IMR-90 (cell line): ENCODE data around the gene RAD51B. TPM values are rescaled to one million over a fixed set of nuclear protein-coding genes. Genes with fewer than 3 reads are reported as not detected.

ENCODE experiments used
- ATAC-seq: fragments of 200-7000 bp; cut with Tn5 transposase; 2 replicates; pipeline ENCODE4 v1.9.1; 2020; ENCODE audit warnings: low read depth, mild to moderate bottlenecking, moderate library complexity
- BruUV-seq: library from RNA; stranded (reverse); fragments of 400-500 nt; replicated peaks from 2 replicates; lab custom pipeline; 2021; lab: Mats Ljungman, UMichigan
- CTCF ChIA-PET: fragments of 300-600 bp; formaldehyde crosslinking; extraction: SDS; loops from one replicate; lab custom pipeline; 2021; ENCODE audit warnings: antibody characterized with exemption; lab: Yijun Ruan, JAX
- POLR2A ChIA-PET: fragments of 300-600 bp; sonication (Branson Sonifier 250); formaldehyde crosslinking; loops from one replicate; lab custom pipeline; 2022; ENCODE audit warnings: antibody characterized with exemption; ENCODE audit not compliant: unreplicated experiment; lab: Charles Lee
- DNase-seq: peaks from one replicate; pipeline ENCODE4 v3.0.0; 2013
- H2AFZ ChIP-seq: replicated peaks from 2 replicates; pipeline ENCODE3; 2013; ENCODE audit warnings: low read length, mild to moderate bottlenecking; ENCODE audit not compliant: poor library complexity
- H2AK5ac ChIP-seq: 2 replicates; pipeline ENCODE4 v1.6.1; 2013; ENCODE audit warnings: low read depth, low read length, inconsistent platforms
- H2AK9ac ChIP-seq: replicated peaks from 2 replicates; pipeline ENCODE3; 2013; ENCODE audit warnings: mild to moderate bottlenecking, low read depth, low read length, moderate library complexity; ENCODE audit not compliant: poor library complexity
- H2BK120ac ChIP-seq: 2 replicates; pipeline ENCODE4 v1.6.1; 2013; ENCODE audit warnings: low read depth, low read length, inconsistent platforms
- H2BK15ac ChIP-seq: 3 replicates; pipeline ENCODE4 v1.6.1; 2013; ENCODE audit warnings: low read depth, low read length, inconsistent platforms
- H2BK20ac ChIP-seq: 2 replicates; pipeline ENCODE4 v1.6.1; 2013; ENCODE audit warnings: low read depth, mild to moderate bottlenecking, inconsistent platforms, low read length, moderate library complexity
- H2BK5ac ChIP-seq: 2 replicates; pipeline ENCODE4 v1.6.1; 2013; ENCODE audit warnings: mild to moderate bottlenecking, low read depth, low read length, inconsistent platforms; ENCODE audit not compliant: poor library complexity, severe bottlenecking
- H3K14ac ChIP-seq: replicated peaks from 2 replicates; pipeline ENCODE4 v1.6.1; 2013; ENCODE audit warnings: low read depth, low read length, inconsistent platforms
- H3K18ac ChIP-seq: 2 replicates; pipeline ENCODE4 v1.6.1; 2013; ENCODE audit warnings: low read depth, low read length, control low read depth
- H3K23ac ChIP-seq: 2 replicates; pipeline ENCODE4 v1.6.1; 2013; ENCODE audit warnings: low read depth, low read length, inconsistent platforms
- H3K27ac ChIP-seq: 2 replicates; pipeline ENCODE4 v1.5.1; 2013; ENCODE audit warnings: mild to moderate bottlenecking, control low read depth, low read length; ENCODE audit not compliant: insufficient read depth
- H3K27me3 ChIP-seq: 2 replicates; pipeline ENCODE4 v1.6.1; 2013; ENCODE audit warnings: low read length; ENCODE audit not compliant: control insufficient read depth, insufficient read depth
- H3K36me3 ChIP-seq: 2 replicates; pipeline ENCODE4 v1.6.1; 2013; ENCODE audit warnings: low read length, mixed read lengths; ENCODE audit not compliant: control insufficient read depth, insufficient read depth
- H3K4ac ChIP-seq: 2 replicates; pipeline ENCODE4 v1.6.1; 2013; ENCODE audit warnings: low read depth, low read length, inconsistent platforms
- H3K4me1 ChIP-seq: 2 replicates; pipeline ENCODE4 v1.6.1; 2013; ENCODE audit warnings: low read length, mixed read lengths; ENCODE audit not compliant: control insufficient read depth, insufficient read depth
- H3K4me2 ChIP-seq: 2 replicates; pipeline ENCODE4 v1.6.1; 2013; ENCODE audit warnings: low read depth, mild to moderate bottlenecking, control low read depth, low read length, moderate library complexity
- H3K4me3 ChIP-seq: 2 replicates; pipeline ENCODE4 v1.5.1; 2013; ENCODE audit warnings: low read depth, mild to moderate bottlenecking, control low read depth, low read length, moderate library complexity; ENCODE audit not compliant: insufficient read depth
- H3K56ac ChIP-seq: 2 replicates; pipeline ENCODE4 v1.6.1; 2013; ENCODE audit warnings: low read length, inconsistent platforms; ENCODE audit not compliant: insufficient read depth; ENCODE audit errors: extremely low read depth
- H3K79me1 ChIP-seq, 2 experiments: 2 replicates each; pipeline ENCODE4 v1.6.1; 2013; ENCODE audit warnings: low read length in 2 of 2, inconsistent platforms in 1 of 2, low read depth in 1 of 2
- H3K9ac ChIP-seq: 2 replicates; pipeline ENCODE4 v1.6.1; 2013; ENCODE audit warnings: low read depth, low read length, control low read depth
- H3K9me1 ChIP-seq: 2 replicates; pipeline ENCODE4 v1.6.1; 2013; ENCODE audit warnings: low read length, inconsistent platforms; ENCODE audit not compliant: insufficient read depth
- H3K9me3 ChIP-seq: 2 replicates; pipeline ENCODE4 v1.6.1; 2013; ENCODE audit warnings: low read length; ENCODE audit not compliant: control insufficient read depth, insufficient read depth
- H4K20me1 ChIP-seq: 2 replicates; pipeline ENCODE4 v1.6.1; 2013; ENCODE audit warnings: low read length, inconsistent platforms; ENCODE audit not compliant: insufficient read depth
- H4K5ac ChIP-seq: 2 replicates; pipeline ENCODE4 v1.6.1; 2013; ENCODE audit warnings: mild to moderate bottlenecking, low read depth, low read length, control low read depth
- H4K8ac ChIP-seq, 2 experiments: 2 replicates each; pipeline ENCODE4 v1.6.1; 2013; ENCODE audit warnings: low read depth in 2 of 2, low read length in 2 of 2, control low read depth in 1 of 2, inconsistent platforms in 1 of 2
- H4K91ac ChIP-seq: 2 replicates; pipeline ENCODE4 v1.6.1; 2013; ENCODE audit warnings: low read depth, low read length, inconsistent platforms; ENCODE audit not compliant: insufficient read depth
- MAFK ChIP-seq: IDR thresholded peaks from 2 replicates; pipeline ENCODE4 v1.6.1; 2012; ENCODE audit warnings: low read depth, low read length, improper control_type of control experiment
- POLR2A ChIP-seq: IDR thresholded peaks from 2 replicates; pipeline ENCODE4 v1.6.1; 2012; ENCODE audit warnings: mild to moderate bottlenecking, low read depth, low read length
- WGBS, 2 experiments: methylation state at CpG; one replicate each; pipeline versions ENCODE4 v1.1.5 to v1.1.7; 2013; ENCODE audit warnings: missing lambda C conversion rate in 2 of 2; ENCODE audit not compliant: insufficient read length in 1 of 2; ENCODE audit errors: extremely low coverage in 2 of 2; 5-methylcytosine and 5-hydroxymethylcytosine counted together
- dilution Hi-C: fragments of 300-500 bp; cut with HindIII; formaldehyde crosslinking; loops from one replicate; pipeline ENCODE4 v1.14.3; 2018; ENCODE audit warnings: low sequenced_read_pairs; ENCODE audit not compliant: unreplicated experiment
- in situ Hi-C: fragments of 300-500 bp; cut with MboI; formaldehyde crosslinking; loops from 3 replicates; pipeline ENCODE4 v1.14.3; 2019; ENCODE audit warnings: low sequenced_read_pairs, inconsistent platforms, mixed read lengths
- intact Hi-C: fragments of 100-400 bp; cut with micrococcal nuclease; formaldehyde crosslinking; loops from 2 replicates; pipeline ENCODE4 v1.10.0; 2022
- polyA plus RNA-seq, 3 experiments: library from polyadenylated mRNA; depleted of rRNA; stranded (reverse); fragments of >200 nt; gene quantifications; 2 replicates each; pipeline ENCODE4 v1.2.3, GENCODE V29; 2012; ENCODE audit warnings: low replicate concordance in 1 of 3
- total RNA-seq: library from RNA; depleted of rRNA; stranded (reverse); fragments of >200 nt; gene quantifications from 2 replicates; pipeline ENCODE4 v1.2.3, GENCODE V29; 2012

The RAD51B gene
- total and polyA plus RNA-seq, 2 of the 4 experiments (the other 2 are of a cell fraction): 5.1 to 18.8 TPM

DNA sequence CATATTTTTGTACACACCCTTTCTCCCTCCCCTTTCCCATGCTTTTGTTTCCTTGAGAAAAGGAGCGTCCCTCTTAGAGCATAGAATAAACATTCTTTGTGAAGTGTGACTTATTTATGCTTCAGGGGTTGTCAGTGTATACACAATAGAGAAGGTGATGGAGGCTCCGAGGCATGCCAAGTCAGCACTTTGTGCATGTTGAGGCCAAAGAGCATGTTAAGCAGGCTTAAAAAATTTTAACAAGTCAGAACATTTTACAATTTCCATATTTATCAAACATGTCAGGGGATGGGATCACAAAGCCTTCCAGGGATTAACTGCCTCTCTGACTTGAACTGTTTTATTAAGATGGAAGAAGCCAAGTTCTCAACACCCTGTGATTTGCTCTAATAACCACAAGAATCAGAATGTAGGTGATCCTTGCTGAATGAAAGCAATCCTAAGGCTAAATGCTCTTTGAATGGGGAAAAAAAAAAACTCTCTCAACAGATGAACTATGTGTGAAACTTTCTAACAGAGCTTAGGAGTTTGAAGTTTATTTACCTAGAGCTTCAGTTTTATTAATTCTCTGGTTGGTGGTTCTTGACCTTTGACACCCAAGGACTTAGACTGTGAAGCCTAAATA, 223.1 kb downstream of the RAD51B start:
- Histone ChIP-seq H3K36me3 (no peaks in the 10 kb centered on the region), H3K79me1 (no peaks in the 10 kb centered on the region), H3K14ac (no peak overlapping the region; the same call in 1 of the 2 replicates), H3K27me3 (no peaks in the 10 kb centered on the region), H3K4me2 (no peak overlapping the region), H3K56ac (no peak overlapping the region), H3K4ac (no peak overlapping the region), H3K9me3 (no peaks in the 10 kb centered on the region), H3K4me3 (no peak overlapping the region), H2AFZ (no peak overlapping the region), H2AK9ac (no peak overlapping the region), H4K20me1 (no peaks in the 10 kb centered on the region), H3K9me1 (no peaks in the 10 kb centered on the region), H2AK5ac (no peak overlapping the region), H2BK15ac (no peak overlapping the region), H3K27ac (no peak overlapping the region), H4K91ac (no peak overlapping the region), H2BK20ac (no peak overlapping the region), H3K18ac (no peak overlapping the region), H4K8ac (no peak overlapping the region), H2BK120ac (no peak overlapping the region), H3K23ac (no peak overlapping the region), H4K5ac (no peak overlapping the region), H2BK5ac (no peak overlapping the region), H3K4me1 (no peaks in the 10 kb centered on the region), H3K9ac (no peak overlapping the region)
- DNase-seq (no peak), ATAC-seq (no peak)
- TF ChIP-seq POLR2A (no peak), MAFK (peak; percentile 91)
- ChIA-PET POLR2A (no interaction called here), CTCF (no interaction called here)
- WGBS, 2 experiments: no CpG with 5 or more reads among the region's 2 CpGs
- in situ Hi-C loops: no loop called here
- intact Hi-C loops: no loop called here
- dilution Hi-C loops: no loop called here
- BruUV-seq: no TSS peak
